Cardiac muscle cell (in vitro differentiated cells and primary cell): ENCODE data around the gene RNF39. TPM values are rescaled to one million over a fixed set of nuclear protein-coding genes. Genes with fewer than 3 reads are reported as not detected.

Experiments
- DNase-seq, 2 donors: peaks; one replicate each; pipeline versions ENCODE4 v3.0.0 to v3.0.0-alpha.2; 2010 to 2017; ENCODE audit warnings: low read depth in 1 of 2, low spot score in 1 of 2
- H3K27ac ChIP-seq: fragments of 200-600 bp; sonication (generic); 2 replicates; pipeline ENCODE4 v1.5.1; 2016
- H3K27me3 ChIP-seq: fragments of 200-600 bp; sonication (generic); 2 replicates; pipeline ENCODE4 v1.6.0; 2016; ENCODE audit warnings: control low read depth
- H3K36me3 ChIP-seq: fragments of 200-600 bp; sonication (generic); 2 replicates; pipeline ENCODE4 v1.5.1; 2016; ENCODE audit warnings: control low read depth
- H3K4me1 ChIP-seq: fragments of 200-600 bp; sonication (generic); 2 replicates; pipeline ENCODE4 v1.8.1; 2017; ENCODE audit warnings: low read depth, mild to moderate bottlenecking, mixed run types
- H3K4me3 ChIP-seq: fragments of 200-600 bp; sonication (generic); 2 replicates; pipeline ENCODE4 v1.5.1; 2016; ENCODE audit warnings: mild to moderate bottlenecking
- H3K9me3 ChIP-seq: fragments of 200-600 bp; sonication (generic); 2 replicates; pipeline ENCODE4 v1.5.1; 2017; ENCODE audit warnings: low read depth, mild to moderate bottlenecking, control low read depth
- CTCF ChIP-seq: IDR thresholded peaks from 2 replicates; pipeline ENCODE4 v1.5.1; 2012; ENCODE audit warnings: low read depth, mild to moderate bottlenecking, low read length
- polyA plus RNA-seq: library from polyadenylated mRNA; unstranded; fragments of >200 nt; fragmentation: Nextera tagmentation; extraction: Ambion mirVana; gene quantifications from 2 replicates; pipeline ENCODE4 v1.2.1, GENCODE V29; 2016
- total RNA-seq: library from RNA; depleted of rRNA; stranded (reverse); fragments of >200 nt; gene quantifications from 2 replicates; pipeline ENCODE4 v1.2.3, GENCODE V29; 2016

Gene RNF39
- total and polyA plus RNA-seq, 2 experiments from 2014 or later, result 0.46 TPM; not detected in 1

- Histone ChIP-seq H3K4me3 (peak overlapping the region; percentile 4), H3K4me1 (no peaks in the 10 kb centered on the region), H3K27ac (no peak overlapping the region), H3K9me3 (no peaks in the 10 kb centered on the region), H3K27me3 (peaks cover 96% of the 10 kb centered on the region), H3K36me3 (no peaks in the 10 kb centered on the region)
- DNase-seq, result no peak
- TF ChIP-seq CTCF, result no peak
These were observed 1.1 kb downstream of the RNF39 start for GRCh38 chr6:30074331-30075093.

GRCh38 chr6:30073489-30074235 is 1.9 kb downstream of the RNF39 start:
- Histone ChIP-seq H3K4me3 (no peak overlapping the region), H3K27me3 (peaks cover 88% of the 10 kb centered on the region), H3K9me3 (no peaks in the 10 kb centered on the region), H3K27ac (no peak overlapping the region), H3K36me3 (no peaks in the 10 kb centered on the region), H3K4me1 (no peaks in the 10 kb centered on the region)
- TF ChIP-seq CTCF, result no peak
- DNase-seq, result no peak

- no peak for TF ChIP-seq CTCF
- Histone ChIP-seq H3K36me3 (no peaks in the 10 kb centered on the region), H3K27me3 (peaks cover 70% of the 10 kb centered on the region), H3K27ac (no peak overlapping the region), H3K4me1 (no peaks in the 10 kb centered on the region), H3K9me3 (no peaks in the 10 kb centered on the region), H3K4me3 (peak overlapping the region; percentile 6)
- no peak for DNase-seq
These were observed 3.7 kb downstream of the RNF39 start for GRCh38 chr6:30071858-30072257.

- Histone ChIP-seq H3K9me3 (no peaks in the 10 kb centered on the region), H3K4me3 (peak overlapping the region; percentile 6), H3K27ac (no peak overlapping the region), H3K27me3 (peaks cover 64% of the 10 kb centered on the region), H3K4me1 (no peaks in the 10 kb centered on the region), H3K36me3 (no peaks in the 10 kb centered on the region)
- DNase-seq, result peak; percentile 69 to 70
- TF ChIP-seq CTCF, result peak; percentile 33
These were observed 4.3 kb downstream of the RNF39 start for GRCh38 chr6:30071081-30071818.

GRCh38 chr6:30067460-30068139 is 8.0 kb downstream of the RNF39 start:
- Histone ChIP-seq H3K27me3 (peaks cover 27% of the 10 kb centered on the region), H3K9me3 (no peaks in the 10 kb centered on the region), H3K4me1 (no peaks in the 10 kb centered on the region), H3K27ac (peak overlapping the region; percentile 65), H3K4me3 (peak overlapping the region; percentile 48), H3K36me3 (no peaks in the 10 kb centered on the region)
- DNase-seq, result peak in 1 of 2 donors; percentile 85
- TF ChIP-seq CTCF, result no peak
